HepG2 (cell line): Measurements from ENCODE around the gene SIK3. TPM values are rescaled to one million over a fixed set of nuclear protein-coding genes. Genes with fewer than 3 reads are reported as not detected.

ENCODE experiments used
- AFF4 ChIP-seq: sonication (generic); formaldehyde crosslinking; IDR thresholded peaks from 2 replicates; pipeline ENCODE4 v1.4.0; 2020; ENCODE audit warnings: missing genetic modification reagents
- DMAP1 ChIP-seq: IDR thresholded peaks from 2 replicates; pipeline ENCODE4 v1.6.1; 2016
- GATAD1 ChIP-seq: IDR thresholded peaks from 2 replicates; pipeline ENCODE4 v1.6.1; 2016; ENCODE audit warnings: missing genetic modification reagents, missing compliant biosample characterization
- IRF1 ChIP-seq: sonication (generic); formaldehyde crosslinking; IDR thresholded peaks from 2 replicates; pipeline ENCODE4 v1.4.0; 2020; ENCODE audit warnings: low read depth, mild to moderate bottlenecking, missing genetic modification reagents
- NCOR1 ChIP-seq: fragments of 200-600 bp; sonication (generic); IDR thresholded peaks from 2 replicates; pipeline ENCODE4 v1.7.0; 2017; ENCODE audit warnings: antibody characterized with exemption, low read length, borderline replicate concordance
- PLSCR1 ChIP-seq: sonication (generic); formaldehyde crosslinking; IDR thresholded peaks from 2 replicates; pipeline ENCODE4 v1.5.0; 2020; ENCODE audit warnings: missing genetic modification reagents, mild to moderate bottlenecking, borderline replicate concordance
- RCOR2 ChIP-seq: IDR thresholded peaks from 2 replicates; pipeline ENCODE4 v1.6.1; 2016; ENCODE audit warnings: missing biosample characterization, missing genetic modification reagents
- SIX4 ChIP-seq: sonication (generic); formaldehyde crosslinking; IDR thresholded peaks from 2 replicates; pipeline ENCODE4 v1.4.0; 2020; ENCODE audit warnings: missing genetic modification reagents
- THAP7 ChIP-seq: sonication (generic); formaldehyde crosslinking; IDR thresholded peaks from 2 replicates; pipeline ENCODE4 v1.8.1; 2023; ENCODE audit warnings: mild to moderate bottlenecking, missing genetic modification reagents
- YEATS4 ChIP-seq: sonication (generic); formaldehyde crosslinking; IDR thresholded peaks from 2 replicates; pipeline ENCODE4 v1.4.0; 2020; ENCODE audit warnings: missing genetic modification reagents, borderline replicate concordance
- ZFP41 ChIP-seq: sonication (generic); formaldehyde crosslinking; IDR thresholded peaks from 2 replicates; pipeline ENCODE4 v1.4.0; 2020; ENCODE audit warnings: mild to moderate bottlenecking, missing genetic modification reagents, borderline replicate concordance
- ZMAT3 ChIP-seq: sonication (generic); formaldehyde crosslinking; conservative IDR thresholded peaks from 2 replicates; pipeline ENCODE4 v1.7.0; 2021; ENCODE audit warnings: missing genetic modification reagents
- ZNF18 ChIP-seq: sonication (generic); formaldehyde crosslinking; IDR thresholded peaks from 2 replicates; pipeline ENCODE4 v1.8.0; 2022; ENCODE audit warnings: mild to moderate bottlenecking, missing genetic modification reagents; ENCODE audit not compliant: insufficient replicate concordance
- ZNF263 ChIP-seq: sonication (generic); formaldehyde crosslinking; IDR thresholded peaks from 2 replicates; pipeline ENCODE4 v1.4.0; 2020; ENCODE audit warnings: missing genetic modification reagents
- ZNF354B ChIP-seq: sonication (generic); formaldehyde crosslinking; IDR thresholded peaks from 2 replicates; pipeline ENCODE4 v1.8.0; 2022; ENCODE audit warnings: mild to moderate bottlenecking, missing genetic modification reagents
- ZNF431 ChIP-seq: sonication (generic); formaldehyde crosslinking; IDR thresholded peaks from 2 replicates; pipeline ENCODE4 v1.9.0; 2022; ENCODE audit warnings: missing genetic modification reagents, low read depth, mild to moderate bottlenecking, borderline replicate concordance
- ZNF614 ChIP-seq: IDR thresholded peaks from 2 replicates; pipeline ENCODE4 v1.6.1; 2018; ENCODE audit warnings: missing biosample characterization, missing genetic modification reagents, inconsistent platforms, borderline replicate concordance
- ZNF768 ChIP-seq: sonication (generic); formaldehyde crosslinking; IDR thresholded peaks from 2 replicates; pipeline ENCODE4 v1.4.0; 2020; ENCODE audit warnings: missing genetic modification reagents
- ZZZ3 ChIP-seq: sonication (generic); formaldehyde crosslinking; IDR thresholded peaks from 2 replicates; pipeline ENCODE4 v1.4.0; 2020; ENCODE audit warnings: missing genetic modification reagents, mild to moderate bottlenecking, borderline replicate concordance
- polyA plus RNA-seq, 8 experiments: library from polyadenylated mRNA; depleted of rRNA in 3 of 8; stranded (reverse) in 7 of 8; unstranded in 1 of 8; fragments of >200 nt; fragmentation: Illumina TruSeq in 4 of 8; extraction: Trizol in 4 of 8; gene quantifications; 2 replicates each; pipeline versions ENCODE4 v1.2.1 to v1.2.3, GENCODE V29; 2011 to 2016; ENCODE audit warnings: low read depth in 4 of 8, missing spikeins in 1 of 8, mixed read lengths in 1 of 8; ENCODE audit not compliant: insufficient read depth in 1 of 8
- total RNA-seq, 5 experiments: library from RNA; depleted of rRNA; stranded (reverse); fragments of >200 nt; fragmentation: Illumina TruSeq; extraction: Trizol; gene quantifications; 2 replicates each; pipeline ENCODE4 v1.2.3, GENCODE V29; 2016; ENCODE audit warnings: low read depth in 1 of 5

Gene SIK3
- total and polyA plus RNA-seq, 2 of the 13 experiments (the other 11 are each of a cell fraction or from before 2014, with no cell fraction given): 5.7 to 9.8 TPM

- peak; percentile 81; the same call in 1 of the 2 replicates for TF ChIP-seq ZNF431
- peak; percentile 97; the same call in 1 of the 2 replicates for TF ChIP-seq AFF4
- TF ChIP-seq NCOR1: peak; percentile 92
- no peak for TF ChIP-seq ZNF18 (CRISPR knock-in tag)
- TF ChIP-seq ZNF614 (CRISPR knock-in tag): peak; percentile 77
- peak; percentile 56 for TF ChIP-seq GATAD1
- TF ChIP-seq RCOR2 (CRISPR knock-in tag): peak; percentile 72; the same call in 1 of the 2 replicates
- TF ChIP-seq ZZZ3 (CRISPR knock-in tag): no peak
- no peak for TF ChIP-seq IRF1 (CRISPR knock-in tag)
- TF ChIP-seq DMAP1 (CRISPR knock-in tag): peak; percentile 75
- TF ChIP-seq ZMAT3 (CRISPR knock-in tag): peak; percentile 75; the same call in 1 of the 2 replicates
- no peak; the same call in 1 of the 2 replicates for TF ChIP-seq SIX4 (CRISPR knock-in tag)
- TF ChIP-seq ZNF263 (CRISPR knock-in tag): peak; percentile 99
- TF ChIP-seq PLSCR1 (CRISPR knock-in tag): no peak
- TF ChIP-seq ZNF768 (CRISPR knock-in tag): no peak
- TF ChIP-seq ZFP41 (CRISPR knock-in tag): peak; percentile 77; the same call in 1 of the 2 replicates
- peak; percentile 85; the same call in 1 of the 2 replicates for TF ChIP-seq YEATS4
- 0 out of 2 replicates have a peak, but pooled peaks have one; percentile 42 for TF ChIP-seq THAP7 (CRISPR knock-in tag)
- peak; percentile 57; the same call in 1 of the 2 replicates for TF ChIP-seq ZNF354B (CRISPR knock-in tag)
Observed at GRCh38 chr11:116837231-116838091, 260.8 kb downstream of the SIK3 start, which contains the start of gene APOA1 (continued).
